GM18499 (cell line): ENCODE measurements around the gene RAB13.
A peak's percentile ranks its signal among the peaks of the same experiment; 100 is the strongest.

ENCODE experiments used
- ATAC-seq: cut with Tn5 transposase; IDR thresholded peaks from one replicate; pipeline ENCODE4 v1.9.1; 2021; ENCODE audit warnings: moderate number of reproducible peaks; ENCODE audit not compliant: insufficient read depth, unreplicated experiment

Gene RAB13

DNA sequence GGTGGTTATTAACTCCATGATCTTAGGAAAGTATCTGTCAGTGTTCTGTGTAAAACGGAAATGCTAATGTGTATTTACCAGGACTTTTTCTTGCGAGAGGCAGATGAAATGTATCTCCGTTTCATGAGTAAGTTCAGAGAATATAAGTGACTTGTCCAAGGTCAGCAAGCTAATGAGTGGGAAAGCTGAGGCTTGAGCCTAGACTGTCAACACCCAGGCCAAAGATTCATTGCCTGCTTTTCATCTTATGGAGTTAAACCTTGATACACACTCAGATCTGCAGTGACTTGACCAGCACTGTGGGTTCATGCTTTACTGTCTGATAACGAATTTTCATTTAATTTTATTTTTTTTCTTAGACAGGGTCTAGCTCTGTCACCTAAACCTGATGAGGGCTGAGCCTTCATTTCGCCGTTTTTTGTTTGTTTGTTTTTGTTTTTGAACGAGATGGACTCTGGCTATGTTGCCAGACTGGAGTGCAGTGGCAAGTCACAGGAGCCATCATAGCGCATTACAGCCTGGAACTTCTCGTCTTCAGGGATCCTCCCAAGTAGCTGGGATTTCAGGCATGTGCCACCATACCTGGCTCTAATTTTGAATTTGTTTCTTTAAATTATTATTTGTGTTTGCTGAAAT lies 7.7 kb downstream of the RAB13 start:
- no peak for ATAC-seq

DNA sequence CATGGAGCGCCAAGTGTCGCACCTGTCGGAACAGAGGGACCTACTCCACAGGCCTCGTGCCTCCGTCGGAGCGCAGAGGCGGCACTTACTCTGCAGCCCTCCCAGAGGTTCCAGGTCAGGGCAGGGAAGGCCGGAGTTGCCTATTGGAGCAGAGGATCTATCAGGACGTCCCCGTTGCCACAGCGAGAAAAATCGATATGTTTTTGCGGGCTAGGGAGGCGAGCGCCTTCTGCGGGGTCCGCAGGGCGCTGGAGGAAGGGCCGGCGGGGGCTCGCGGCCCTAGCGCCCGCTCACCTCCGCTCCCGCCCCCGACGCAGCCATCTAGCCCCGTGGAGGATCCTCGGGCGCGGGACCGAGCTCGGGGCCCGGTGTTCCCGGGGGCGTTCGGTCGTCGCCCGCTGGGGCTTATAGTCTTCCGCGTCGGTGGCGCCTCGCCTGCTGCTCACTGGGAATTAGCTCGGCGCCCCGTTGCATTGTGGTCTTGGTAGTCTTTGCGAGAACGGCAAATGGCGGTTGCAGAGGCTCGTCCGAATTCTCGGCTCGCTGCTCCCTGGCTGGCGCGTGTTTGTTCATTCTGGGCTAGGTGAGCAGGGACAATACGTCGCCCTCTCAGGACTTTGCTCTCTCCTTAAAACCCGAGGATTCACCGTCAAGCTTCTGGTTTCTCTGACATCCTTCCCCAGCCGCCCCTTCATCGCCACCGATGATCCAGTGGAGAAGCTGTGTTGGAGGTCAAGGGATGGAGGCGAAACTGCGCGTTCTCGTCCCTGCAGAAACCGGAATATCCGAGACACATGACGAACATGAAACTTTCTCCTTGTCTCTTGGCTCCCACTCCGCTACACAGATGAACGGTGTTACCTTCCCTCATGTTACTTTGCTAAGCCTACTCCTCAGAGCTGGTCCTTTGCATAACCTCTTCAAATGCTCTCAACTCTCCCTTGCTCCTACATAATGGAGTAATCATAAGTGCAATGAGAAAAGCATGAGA lies 8.6 kb downstream of the RAB13 start, which contains the start of gene JTB:
Gene JTB, minus strand, starts transcription at position 425 of the 991 bp plus-strand sequence. Its CDS starts 422 bp downstream, at position 3.
- ATAC-seq: no peak

DNA sequence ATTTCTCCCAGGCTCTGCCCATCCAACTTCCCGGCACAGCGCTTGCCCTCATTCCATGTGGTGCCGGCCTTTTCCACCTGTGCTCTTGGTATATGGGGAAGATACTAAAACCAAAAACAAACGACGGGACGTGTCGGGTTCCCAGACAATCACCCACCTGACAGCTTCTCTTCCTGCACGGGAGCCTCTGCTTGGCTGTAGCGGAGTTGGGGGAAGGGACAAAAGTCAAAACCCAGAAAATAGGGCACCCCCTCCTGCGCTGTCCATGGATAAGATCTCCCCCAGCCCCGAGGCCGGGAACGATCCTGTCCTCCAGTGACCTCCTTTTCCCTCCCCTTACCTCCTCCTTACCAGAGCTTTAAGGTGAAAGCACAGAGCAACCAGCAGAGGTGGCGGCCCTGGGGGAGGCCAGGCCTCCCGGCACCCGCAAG lies 9.3 kb downstream of the RAB13 start:
- ATAC-seq: no peak

DNA sequence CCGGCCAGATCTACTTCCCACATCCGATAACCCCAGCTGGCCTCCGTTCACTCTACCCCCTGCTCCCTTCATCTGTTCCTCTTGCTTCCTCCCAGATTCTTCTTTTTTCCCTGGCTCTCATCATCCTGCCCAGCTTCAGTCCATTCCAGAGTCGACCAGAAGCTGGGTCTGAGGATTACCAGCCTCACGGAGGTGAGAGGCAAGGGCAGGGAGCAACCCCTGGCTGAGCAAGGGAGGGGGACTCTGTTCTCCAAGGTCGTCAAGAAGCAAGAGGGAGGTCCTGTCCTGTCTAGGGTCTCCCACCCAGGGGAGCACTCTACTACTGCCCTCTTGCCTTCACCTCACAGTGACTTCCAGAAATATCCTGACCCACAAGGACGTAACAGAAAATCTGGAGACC lies 12.6 kb downstream of the RAB13 start:
- no peak for ATAC-seq

DNA sequence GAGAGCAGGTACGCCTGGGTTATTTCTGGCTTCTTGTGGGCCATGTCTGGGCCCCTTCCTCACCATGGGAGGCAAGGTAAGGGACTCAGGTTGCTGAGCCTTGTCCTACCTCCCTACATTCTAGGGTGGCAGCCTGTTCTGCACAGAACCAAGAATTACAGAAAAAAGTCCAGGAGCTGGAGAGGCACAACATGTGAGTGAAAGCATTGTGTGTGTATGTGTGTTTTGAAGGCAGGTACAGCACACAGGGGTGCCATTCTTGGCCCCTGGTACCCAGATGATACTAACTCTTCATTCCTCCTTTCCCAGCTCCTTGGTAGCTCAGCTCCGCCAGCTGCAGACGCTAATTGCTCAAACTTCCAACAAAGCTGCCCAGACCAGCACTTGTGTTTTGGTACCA lies 13.1 kb downstream of the RAB13 start:
- no peak for ATAC-seq

DNA sequence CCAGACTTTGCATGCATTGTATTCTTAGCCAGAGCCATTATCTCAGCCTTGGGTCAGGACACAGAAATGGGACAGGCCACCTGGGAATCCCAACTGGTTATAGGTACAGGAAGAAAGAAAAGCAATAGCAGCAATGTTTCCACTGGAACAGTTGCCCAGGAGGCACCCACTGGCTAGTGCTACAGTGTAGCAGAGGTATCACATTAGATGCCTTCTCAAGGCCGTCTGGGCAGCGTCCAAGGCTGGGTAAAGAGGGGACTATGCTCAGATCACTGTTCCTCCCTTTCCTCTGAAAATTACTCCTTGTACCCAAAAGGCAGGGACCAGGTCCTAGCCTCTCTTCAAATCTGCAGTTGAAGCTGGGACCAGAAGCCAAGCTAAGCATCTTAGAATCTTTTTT lies 15.8 kb downstream of the RAB13 start:
- no peak for ATAC-seq

DNA sequence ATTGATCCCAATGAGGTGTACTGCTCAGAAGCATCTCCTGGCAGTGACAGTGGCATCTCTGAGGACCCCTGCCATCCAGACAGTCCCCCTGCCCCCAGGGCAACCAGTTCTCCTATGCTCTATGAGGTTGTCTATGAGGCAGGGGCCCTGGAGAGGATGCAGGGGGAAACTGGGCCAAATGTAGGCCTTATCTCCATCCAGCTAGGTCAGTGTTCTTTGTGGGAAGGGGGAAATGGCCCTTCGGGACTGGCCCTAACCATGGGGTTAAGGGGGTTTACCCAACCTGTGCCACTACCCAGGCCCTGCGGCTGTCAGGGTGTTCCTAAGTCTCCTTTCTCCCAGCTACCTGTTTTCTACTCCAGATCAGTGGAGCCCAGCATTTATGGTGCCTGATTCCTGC lies 17.2 kb downstream of the RAB13 start:
- no peak for ATAC-seq

DNA sequence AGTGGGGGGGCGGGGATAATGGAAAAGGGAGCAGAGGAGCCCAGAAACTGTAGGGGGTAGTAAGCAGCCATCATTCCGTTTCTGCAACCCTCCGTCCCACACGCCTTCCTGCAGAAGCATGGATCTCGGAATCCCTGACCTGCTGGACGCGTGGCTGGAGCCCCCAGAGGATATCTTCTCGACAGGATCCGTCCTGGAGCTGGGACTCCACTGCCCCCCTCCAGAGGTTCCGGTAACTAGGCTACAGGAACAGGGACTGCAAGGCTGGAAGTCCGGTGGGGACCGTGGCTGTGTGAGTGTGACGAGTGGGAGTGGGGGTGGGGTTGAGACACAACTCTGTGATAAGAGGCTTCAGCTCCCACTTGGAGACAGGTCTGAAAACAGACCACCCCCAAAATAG lies 17.7 kb downstream of the RAB13 start:
- ATAC-seq: no peak

DNA sequence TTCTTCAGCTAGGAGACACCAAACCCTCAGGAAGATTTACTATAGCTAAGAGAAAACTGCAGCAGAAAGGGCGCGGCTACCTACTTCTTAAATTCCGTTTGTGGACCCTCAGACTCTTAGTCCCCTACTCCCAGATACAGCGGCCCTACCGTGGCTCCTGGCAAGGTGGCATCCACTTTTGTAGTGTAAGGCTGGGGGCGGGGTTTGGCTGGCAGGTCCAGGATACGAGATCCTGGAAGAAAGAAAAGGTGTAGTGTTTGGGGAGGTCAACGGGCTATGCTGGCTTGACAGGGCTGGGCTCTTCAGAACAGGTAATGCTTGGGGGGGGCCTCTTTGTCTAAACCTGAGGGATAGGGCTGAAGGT lies 18.2 kb downstream of the RAB13 start:
- ATAC-seq: no peak

DNA sequence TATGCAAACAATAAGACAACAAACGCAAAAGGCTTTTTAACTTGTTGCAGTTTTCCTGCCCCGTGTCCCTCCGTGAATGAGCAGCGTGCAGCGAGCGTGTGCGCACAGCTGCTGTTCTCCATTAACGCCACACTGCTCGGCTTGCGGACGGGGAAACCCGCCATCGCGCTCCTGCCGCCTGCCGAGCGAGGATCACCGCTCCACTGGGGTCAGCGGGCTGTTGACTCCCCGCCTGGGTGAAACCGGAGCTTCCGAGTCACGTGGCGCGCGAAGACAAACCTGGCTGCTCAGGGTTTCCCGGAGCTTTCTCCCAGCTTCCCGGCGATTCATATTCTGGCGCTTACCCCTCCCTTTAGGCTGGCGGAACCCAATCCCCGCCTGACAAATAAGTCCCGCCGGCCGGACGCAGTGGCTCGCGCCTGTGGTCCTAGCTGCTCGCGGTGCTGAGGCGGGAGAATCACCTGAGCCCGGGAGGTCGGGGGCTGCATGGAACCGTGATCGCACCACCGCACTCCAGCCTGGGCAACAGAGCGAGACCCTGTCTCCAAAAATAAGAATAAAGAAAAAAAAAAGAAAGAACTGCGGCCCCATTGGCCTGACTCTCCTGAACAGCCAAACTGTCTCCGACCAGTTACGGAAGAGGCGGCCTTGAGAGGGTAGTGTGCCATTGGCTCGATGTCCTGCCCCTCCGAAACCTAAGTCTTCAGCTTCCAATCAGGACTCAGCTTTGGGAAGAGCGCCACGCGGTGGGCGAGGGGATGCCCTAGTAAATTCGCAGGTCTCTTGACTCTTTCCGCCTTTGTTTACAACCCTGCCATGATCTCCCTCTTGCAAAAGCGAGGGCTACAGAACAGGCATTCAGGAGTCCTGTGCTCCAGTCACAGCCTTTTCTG lies 18.8 kb downstream of the RAB13 start, which contains the start of gene CREB3L4:
Gene CREB3L4, plus strand, starts transcription at position 796 of the 893 bp plus-strand sequence. CDS start 624 bp downstream, outside the sequence.
- peak; percentile 52 for ATAC-seq

DNA sequence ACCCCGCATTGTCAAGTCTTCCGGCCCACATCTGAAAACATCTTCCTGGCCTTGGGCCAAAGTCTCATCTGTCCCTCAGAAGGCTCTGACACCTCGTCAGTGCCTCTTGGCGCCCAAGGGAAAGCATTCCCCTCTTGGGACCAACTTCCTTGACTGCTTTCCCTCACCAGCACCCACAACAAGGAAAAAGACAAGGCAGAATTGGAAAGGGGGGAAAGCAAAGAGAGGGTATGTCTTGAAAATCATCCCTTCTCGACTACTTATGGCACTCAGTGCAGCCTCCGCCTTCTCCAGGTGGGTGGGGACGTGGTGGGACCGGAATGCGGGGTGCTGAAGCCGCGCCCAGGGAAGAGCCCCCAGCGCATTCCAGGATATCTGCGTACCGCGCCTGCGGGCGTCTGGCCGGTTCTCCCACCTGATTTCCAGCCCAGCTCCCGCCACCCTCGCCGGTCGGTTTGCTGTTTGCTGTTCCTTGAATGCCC lies 22.2 kb downstream of the RAB13 start:
- no peak for ATAC-seq

DNA sequence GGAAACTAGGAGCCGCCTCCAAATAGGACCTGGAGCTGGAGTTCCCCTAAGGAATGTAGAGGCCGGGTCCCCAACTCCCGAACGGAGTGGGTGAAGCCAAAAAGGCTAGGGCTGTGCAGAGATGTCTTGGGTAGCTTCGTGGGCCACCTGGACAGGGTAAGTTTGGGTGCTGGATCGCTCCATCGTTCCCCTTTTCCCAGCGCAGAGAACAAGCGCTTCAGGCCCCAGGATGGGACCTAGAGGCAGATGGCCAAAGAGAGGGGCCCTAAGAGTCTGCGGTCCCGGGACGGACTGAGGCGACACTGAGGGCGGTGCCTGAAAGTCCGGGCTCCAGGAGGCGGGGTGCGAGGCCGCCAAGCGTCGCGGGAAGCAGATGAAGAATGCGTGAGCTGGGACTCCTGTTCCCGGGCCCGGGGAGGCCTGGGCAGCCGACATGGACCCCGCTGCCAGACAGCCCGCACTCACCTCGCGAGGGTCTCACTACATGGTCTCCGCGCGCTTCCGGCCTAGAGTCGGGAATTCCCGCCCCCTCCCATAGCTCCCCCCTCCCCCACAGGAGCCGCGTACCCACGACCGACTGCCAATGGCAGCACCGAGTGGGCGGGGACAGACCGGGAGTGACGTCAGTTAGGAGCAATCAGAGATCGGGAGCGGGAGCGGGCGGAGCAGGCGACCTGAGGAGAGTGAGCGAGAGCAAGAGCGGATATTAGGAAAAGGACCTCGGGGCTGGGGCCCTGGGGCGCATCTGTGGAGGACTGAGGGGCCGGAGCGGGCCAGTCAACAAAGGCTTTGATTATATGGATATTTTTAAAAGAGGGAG lies 22.9 kb downstream of the RAB13 start, which contains the start of gene SLC39A1:
Gene SLC39A1, minus strand, starts transcription at position 508 of the 820 bp plus-strand sequence. CDS start 822 bp downstream, outside the sequence.
- no peak for ATAC-seq

DNA sequence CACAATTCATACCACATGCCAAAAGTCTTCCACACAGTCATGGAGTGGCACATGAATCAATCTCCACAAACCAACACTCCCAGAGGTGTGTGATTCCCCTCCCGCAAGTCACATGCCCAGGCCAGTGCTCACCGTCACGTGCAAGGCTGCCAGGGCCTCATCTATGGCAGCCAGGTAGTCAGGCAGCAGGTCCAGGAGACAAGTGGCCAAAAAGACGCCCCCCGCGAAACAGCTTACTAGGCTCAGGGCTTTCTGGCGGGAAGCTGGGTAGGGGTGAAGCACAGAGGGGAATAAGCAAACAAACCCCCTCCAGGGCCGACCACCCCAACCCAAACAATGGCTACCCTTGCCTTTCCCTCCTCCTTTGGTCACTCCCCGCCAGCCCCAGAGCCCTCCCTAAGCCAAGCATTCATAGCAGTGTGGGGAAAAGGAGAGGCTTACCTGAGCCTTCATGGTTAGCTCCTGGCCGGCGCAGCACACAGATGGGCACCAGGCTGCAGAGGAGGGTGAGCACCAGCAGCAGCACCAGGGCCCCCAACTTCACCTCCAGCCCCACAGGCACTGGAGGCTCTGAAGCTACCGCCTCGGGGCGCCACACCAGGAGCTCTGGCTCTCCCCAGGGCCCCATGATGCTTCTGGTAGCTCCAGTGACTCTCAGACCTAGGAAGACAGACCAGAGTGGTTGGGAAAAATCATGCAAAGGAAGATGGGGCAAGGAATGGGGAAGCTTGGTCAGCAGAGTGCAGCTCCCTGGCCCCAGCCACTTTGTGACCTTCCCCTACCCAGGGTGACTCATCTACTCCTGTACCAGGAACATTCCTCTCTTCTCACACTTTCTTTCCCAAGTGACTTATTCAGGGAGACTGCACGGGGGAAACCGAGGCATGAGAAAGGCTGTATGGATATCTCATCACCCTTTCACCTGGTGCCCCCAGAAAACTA lies 23.8 kb downstream of the RAB13 start:
- ATAC-seq: no peak

DNA sequence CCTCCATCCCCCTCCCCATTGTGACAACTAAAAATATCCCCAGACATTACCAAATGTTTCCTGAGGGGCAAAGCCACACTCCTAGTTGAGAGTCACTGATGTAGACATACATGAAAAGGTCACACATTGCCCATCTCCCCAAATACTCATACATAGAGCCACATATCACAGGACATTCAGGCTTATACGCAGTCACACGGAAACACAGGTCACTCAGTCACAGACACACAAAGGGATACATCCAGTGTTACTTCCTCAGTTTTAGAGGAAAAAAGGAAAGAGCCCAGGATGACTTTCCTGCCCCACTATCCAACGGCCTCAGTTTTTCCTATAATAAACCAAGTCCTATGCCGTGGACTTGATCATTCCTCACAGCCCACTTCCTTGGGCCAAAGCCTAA lies 24.7 kb downstream of the RAB13 start:
- no peak for ATAC-seq

DNA sequence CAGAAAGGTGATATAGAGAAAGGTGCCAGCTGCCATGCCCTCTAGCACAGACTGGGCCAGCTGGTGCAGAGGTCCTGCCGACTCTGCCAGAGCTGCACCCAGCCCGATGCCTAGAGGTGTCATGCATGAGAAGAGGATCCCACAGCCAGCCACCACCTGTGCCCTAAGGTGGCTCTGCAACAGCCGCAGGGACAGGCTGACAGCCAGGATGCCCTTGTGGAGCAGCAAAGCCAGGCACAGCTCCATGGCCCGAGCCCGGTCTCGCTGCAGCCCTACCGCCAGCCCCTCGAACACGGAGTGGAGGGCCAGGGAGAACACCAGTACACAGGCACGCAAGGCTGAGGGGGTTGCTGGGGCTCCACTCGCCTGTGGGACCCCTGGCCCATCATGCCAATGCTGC lies 25.9 kb downstream of the RAB13 start:
- no peak for ATAC-seq

DNA sequence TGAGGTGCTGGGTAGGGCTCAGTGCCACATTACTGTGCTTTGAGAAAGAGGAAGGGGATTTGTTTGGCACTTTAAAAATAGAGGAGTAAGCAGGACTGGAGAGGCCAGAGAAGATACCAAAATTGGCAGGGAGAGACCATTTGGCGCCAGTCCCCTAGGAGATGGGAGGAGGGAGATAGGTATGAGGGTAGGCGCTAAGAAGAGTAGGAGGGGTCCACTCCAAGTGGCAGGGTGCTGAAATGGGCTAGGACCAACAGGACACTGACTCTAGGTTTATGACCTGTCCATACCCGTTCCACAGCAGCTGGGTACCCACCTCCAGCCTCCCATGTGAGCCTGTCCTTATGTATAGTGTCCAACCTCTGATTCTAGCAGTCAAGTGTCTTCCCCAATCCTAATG lies 26.7 kb downstream of the RAB13 start:
- no peak for ATAC-seq

DNA sequence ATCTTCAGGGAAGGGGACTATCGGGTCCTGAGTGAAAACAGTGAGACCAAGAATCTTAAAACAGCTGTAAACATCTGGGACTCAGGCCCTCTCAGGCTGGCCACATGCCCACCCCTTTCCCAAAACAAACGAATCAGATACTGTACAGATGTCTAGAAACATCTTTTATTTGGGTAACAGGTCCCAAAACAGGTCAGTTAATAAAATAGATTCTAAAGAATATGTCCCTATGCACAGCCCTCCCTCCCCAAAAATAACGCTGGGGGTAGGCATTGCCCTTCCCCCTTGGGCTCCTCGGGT lies 27.2 kb downstream of the RAB13 start:
- no peak for ATAC-seq
